HG03139 (cell line): ENCODE measurements around the gene CCDC91.
"Not testable (repeated sequence)": the region's sequence is repeated elsewhere in the genome, so short reads cannot be mapped to it uniquely, and the experiment has no call there.

Experiments
- ATAC-seq: cut with Tn5 transposase; IDR thresholded peaks from one replicate; pipeline ENCODE4 v1.9.1; 2021; ENCODE audit not compliant: unreplicated experiment

The CCDC91 gene

DNA sequence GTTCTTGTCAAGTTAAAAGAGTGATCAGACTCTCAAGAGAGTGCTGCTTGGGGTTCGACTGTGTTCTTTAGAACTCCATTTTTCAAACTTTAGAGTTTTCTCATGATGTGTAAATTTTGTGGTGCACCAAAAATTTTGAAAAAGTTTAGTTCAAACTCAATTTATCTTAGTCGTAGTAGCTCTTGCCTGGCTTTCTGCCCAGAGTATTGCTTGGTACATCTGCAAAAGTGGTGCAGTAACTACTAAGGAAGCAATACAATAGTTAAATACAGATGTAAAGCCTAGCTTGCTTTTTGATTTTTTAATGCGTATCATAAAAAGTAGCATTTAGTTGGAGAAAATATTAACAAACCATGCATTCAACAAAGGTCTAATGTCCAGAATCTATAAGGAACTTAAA is 9.5 kb upstream of the CCDC91 start:
- ATAC-seq: no peak

DNA sequence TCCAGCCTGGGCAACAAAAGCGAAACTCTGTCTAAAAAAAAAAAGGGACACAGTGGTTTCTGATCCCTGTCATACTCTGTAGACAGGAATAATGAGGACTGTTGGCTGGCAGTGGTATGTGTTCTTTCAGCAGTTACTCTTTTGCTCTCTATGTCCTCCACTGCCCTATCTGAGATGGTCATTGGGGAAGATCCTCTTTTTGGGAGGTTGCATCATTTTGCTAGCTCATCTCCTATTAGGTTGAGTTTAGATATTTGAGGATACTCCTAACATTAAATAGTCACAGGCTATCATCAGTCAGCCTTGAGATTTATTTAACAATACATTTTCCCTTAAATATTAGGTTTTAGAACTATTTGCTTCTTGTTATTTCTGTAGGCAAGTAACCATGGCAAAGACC is 5.9 kb upstream of the CCDC91 start:
- no peak for ATAC-seq

DNA sequence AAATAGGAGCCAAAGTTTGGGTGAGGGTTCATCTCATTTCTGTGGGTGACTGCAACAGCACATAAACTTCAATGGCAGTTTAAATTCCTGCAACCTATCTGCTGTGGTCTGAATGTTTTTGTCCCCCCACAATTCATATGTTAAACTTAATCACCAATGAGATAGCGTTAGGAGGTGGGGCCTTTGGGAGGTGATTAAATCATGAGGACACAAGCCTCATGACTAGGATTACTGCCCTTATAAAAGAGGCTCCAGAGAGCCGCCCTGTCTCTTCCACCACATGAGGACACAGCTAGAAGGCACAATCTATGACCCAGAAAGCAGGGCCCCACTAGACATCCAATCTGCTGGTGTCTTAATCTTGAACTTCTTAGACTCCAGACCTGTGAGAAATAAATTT is 3.8 kb upstream of the CCDC91 start:
- ATAC-seq: no peak

DNA sequence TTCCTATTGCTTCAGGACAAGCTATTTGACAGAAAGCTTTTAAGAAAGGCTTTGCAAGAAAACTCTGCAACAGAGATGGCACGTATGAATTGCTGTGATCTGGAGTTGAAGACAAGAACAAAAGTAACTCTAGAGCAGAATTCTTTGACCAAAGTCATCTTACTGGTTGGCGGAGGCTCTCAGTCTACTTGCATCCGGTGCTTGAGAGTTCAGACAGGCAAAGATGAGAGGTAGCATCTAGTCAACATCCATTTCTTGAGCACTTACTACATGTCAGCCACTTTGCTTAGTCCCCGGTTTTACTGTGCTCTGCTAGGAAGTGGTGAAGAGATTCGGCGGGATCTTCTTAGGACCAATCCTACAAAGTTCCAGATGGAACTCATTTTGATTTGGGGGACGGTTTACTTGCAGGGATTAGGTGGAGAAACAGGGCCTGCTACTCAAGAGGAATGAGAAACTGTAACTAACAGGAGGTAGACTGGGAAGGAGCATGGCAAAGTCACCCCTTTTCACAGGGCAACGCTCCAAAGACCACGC is 404 bp upstream of the CCDC91 start:
- ATAC-seq: no peak

DNA sequence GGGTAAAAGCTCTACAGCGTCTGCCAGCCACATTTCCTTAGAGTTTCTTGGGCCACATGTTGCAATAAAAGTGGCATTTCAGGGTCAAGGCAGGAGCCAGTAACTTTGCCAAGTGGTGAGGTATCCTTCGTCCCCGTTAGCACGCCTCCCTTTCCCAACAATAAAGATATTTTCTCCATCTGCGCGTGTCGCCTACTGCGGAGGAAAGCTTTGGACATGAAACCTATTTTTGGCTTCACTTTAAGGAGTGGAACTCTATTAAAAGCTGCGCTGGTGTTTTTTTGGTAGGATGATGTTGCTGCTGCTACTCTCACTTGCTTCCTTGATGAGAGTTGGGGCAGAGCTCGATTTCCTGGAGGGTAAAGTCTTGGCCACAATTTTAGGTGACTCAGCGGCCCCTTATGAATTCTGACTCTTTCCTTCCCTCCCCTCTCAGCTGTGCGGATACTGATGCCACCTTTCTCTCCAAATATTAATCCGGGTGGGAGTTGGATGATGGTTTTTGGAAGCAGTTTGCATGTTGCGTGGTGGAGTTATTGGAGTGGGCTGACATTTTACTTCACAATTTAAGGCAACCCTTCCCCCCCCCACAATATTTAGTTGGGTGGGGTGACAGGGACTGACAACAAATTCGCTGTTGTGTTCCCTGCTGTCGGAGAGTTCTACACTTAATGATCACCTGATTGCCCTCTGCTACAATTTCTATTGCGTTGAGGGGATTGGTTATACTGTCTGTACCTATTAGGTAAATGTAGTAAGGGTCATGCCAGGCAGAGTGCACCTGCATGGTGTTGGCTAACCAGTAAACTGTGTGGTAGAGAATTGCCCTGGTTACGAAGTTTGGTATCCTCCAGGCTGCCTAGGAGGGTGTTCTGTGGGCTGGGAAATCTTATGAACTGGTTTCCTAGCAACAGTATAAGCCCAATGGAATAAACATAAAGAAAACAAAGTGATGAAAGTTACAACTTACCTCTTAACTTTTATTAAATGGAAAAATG is 1.1 kb downstream of the CCDC91 start:
- ATAC-seq: peak; percentile 3

DNA sequence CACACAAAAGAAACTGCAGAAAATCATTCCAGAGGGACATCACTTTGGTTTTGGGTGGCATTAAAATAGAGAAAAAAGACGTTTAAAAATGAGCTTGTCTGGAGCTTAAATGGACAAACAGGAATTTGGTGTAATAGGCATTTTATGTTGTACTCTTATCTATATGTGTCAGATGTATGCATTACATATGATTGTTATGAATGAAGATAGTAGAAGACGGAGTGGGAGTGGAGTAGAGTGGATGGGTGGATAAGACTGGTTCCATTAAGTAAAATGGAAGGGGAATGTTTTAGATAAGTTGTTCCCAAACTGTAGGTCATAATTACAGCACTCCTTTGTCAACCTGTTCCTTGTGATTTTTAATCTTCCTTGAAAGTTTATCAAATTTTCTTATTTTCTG is 1.9 kb downstream of the CCDC91 start:
- no peak for ATAC-seq

DNA sequence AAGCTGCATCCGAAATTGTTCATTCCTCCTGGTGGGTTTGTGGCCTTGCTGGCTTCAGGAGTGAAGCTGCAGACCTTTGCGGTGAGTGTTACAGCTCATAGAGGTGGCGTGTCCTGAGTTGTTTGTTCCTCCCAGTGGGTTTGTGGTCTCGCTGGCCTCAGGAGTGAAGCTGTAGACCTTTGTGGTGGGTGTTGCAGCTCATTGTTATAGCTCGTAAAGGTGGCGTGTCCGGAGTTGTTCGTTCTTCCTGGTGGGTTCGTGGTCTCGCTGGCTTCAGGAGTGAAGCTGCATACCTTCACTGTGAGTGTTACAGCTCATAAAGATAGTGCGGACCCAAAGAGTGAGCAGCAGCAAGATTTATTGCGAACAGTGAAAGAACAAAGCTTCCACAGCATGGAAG is 4.4 kb downstream of the CCDC91 start:
- ATAC-seq: not testable (repeated sequence)

DNA sequence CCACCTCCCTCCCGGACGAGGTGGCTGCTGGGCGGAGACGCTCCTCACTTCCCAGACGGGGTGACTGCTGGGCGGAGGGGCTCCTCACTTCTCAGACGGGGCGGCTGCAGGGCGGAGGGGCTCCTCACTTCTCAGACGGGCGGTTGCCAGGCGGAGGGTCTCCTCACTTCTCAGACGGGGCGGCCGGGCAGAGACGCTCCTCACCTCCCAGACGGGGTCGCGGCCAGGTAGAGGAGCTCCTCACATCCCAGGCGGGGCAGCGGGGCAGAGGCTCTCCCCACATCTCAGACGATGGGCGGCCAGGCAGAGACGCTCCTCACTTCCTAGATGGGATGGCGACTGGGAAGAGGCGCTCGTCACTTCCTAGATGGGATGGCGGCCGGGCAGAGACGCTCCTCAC is 10.9 kb downstream of the CCDC91 start:
- not testable (repeated sequence) for ATAC-seq

DNA sequence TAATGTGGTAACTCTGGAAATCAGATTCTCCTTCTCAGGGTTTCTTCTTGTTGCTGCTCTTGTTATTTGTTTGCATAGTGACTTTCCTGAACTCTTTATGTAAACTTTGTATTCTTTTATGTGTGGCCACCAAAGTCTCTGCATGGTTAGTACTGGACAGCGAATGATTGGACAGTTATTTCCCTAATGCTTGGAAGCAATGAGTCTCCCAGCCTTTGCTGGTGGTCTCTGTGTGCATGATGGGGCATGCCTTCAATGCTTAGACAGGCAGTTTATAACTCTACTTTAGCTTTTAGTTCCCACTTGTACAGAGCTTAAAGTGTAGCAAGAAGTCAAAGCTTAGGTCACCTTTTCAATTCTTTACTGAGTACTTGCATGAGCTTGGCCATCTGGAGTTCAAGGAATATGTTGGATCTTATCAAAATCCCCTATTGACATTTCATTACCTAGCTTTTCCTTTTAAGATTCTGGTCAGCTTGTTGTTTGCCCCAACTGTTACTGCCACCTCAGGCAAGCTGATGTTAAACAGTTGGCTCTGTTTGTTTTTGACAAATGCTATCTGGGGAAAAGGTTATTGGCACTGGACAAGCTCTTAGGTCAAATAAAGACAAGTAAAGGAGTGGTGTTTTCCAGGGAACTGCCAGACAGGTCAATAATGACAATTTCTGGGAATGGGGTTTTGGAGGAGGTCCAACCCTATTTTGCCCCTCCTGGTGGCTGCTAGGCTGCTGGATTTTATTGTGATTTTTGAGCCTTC is 12.3 kb downstream of the CCDC91 start:
- no peak for ATAC-seq

DNA sequence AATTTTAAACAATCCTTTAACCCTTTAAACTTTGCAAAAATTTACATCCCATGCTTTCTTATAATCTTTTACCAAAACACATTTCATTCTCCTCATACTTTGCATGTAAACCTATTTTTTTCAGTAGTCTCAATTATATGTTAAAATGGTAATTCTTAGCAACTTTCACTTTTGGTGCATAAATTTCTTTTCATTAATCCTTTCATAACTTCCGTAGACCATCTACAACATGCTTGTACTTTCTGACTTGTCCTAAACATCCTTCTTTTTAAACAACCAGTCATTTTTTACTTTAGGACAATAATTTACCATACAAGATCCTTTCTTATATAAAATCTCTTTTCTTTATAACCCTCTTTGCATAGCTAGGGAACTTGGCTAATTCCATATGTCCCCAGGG is 19.5 kb downstream of the CCDC91 start:
- ATAC-seq: no peak

DNA sequence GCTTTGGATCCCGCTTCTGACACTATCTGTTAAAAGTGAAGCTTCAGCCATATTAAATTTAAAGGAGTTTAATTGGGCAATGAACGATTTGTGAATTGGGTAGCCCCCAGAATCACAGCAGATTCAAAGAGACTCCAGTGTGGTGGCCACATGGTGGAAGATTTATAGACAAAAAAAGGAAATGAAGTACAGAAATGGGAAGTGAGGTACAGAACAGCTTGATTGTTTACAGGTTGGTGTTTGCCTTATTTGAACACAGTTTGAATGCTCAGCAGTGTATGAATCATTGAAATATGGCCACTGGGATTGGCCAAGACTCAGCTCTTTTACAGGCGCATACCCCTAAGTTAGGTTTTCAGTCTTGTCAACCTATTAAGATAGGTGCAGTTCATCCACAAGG is 21.9 kb downstream of the CCDC91 start:
- no peak for ATAC-seq

DNA sequence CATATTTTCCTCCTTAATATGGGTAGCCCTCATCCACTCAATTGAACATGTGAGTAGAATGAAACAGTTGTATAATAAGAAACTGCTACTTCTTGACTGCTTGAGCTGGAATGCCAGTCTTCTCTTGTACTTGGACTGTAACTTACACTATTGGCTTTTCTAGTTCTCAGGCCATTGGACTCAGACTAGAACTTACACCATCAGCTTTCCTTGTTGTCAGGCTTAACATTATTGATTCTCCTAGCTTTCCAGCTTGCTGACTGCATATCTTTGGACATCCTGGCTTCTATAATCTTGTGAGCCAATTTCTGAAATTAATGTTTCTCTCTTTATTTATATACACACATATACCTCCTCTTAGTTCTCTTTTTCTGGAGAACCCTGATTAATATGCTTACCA is 24.8 kb downstream of the CCDC91 start:
- ATAC-seq: no peak

DNA sequence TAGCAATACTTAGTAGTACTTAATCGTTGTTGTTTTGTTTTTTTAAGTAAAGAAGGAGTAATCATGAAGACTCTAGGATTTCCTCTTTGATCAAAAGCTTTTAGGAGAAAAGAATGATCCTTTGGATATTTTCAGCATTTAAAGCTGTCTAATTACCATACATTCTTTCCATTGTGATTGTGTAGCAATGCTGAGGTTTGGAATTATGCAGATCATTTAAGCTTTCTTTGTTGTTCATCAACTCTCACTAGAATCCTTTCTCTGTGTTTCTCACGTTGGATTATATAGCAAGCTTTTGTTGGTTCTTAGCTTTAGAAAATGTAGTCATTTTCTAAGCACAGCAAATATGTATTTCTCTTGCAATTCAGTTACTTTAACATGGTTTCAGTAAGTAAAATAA is 25.8 kb downstream of the CCDC91 start:
- no peak for ATAC-seq

DNA sequence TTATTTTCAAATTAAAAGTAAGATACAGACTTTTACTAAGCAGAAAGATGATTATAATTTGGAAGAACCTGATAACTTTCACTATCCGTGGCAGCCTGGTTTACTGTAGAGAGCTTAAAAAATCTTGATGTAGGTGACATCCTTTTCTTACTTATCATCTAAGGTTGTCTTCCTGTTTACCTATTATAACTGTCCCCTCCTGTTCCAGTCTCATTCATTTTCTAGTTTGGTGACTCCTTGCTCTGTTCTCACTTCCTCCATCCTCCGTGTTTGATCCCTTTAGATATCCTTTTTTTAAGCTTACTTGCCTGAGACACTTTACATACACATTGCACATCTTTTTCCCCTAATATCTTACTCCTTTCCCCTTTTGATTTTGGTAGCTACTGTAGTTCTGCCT is 27.5 kb downstream of the CCDC91 start:
- ATAC-seq: no peak

DNA sequence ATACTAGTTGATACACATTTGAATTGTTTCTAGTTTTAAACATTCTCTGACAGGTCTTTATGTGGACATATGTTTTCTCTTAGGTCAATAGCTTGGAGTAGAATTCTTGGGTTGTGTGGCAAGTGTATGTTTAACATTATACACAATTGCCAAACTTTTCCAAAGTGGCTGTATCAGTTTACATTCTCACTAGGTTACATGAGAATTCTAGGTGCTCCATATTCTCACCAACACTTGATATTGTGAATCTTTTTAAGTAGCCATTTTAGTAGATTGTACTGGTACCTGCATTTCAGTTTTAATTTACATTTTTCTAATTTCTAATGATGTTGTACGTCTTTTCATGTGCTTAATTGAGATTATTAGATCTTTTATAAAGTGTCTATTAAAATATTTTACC is 28.6 kb downstream of the CCDC91 start:
- ATAC-seq: no peak

DNA sequence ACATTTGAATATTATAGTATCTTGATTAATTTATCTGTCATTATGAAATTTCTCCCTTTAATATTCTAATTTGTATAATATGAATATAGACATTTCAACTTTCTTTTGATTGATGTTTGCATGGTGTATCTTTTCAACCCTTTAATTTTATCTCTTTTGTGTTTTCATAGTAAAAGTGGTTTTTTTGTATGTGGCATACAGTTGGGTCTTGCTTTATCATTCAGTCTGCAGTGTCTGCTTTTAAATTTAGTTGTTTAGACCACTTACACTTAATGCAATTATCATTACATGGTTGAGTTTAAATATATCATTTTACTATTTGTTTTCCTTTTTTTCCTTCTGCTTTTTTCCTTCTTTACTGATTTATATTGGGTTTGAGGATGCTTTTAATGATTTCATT is 29.6 kb downstream of the CCDC91 start:
- no peak for ATAC-seq

DNA sequence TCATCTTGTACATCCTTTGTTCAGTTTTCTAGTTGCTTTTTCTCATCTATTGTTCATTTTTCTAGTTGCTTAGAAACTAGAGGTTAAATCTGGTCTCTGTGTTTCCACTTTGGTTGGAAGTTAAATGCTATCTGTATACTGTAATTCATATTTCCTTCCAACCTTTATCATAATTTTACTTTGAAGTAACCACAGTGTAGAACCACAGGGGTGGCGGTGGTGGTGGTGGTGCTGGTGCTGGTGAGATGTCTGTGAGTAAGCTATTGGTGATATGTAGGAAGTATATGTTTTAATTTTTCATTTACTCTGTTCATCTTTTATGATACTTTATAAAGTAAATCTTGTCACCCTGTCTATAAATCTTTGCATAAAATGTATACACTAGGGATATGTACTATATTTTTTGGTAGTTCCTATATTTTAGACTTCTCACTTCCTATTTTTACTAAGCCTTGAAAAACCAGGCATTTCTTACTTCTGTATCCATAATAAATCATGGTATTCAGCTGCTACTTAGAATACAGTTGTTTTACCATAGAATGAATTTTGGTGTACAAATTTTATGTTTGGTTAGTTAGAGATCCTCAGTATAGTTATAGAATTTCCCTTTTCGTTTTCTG is 31.9 kb downstream of the CCDC91 start:
- no peak for ATAC-seq

DNA sequence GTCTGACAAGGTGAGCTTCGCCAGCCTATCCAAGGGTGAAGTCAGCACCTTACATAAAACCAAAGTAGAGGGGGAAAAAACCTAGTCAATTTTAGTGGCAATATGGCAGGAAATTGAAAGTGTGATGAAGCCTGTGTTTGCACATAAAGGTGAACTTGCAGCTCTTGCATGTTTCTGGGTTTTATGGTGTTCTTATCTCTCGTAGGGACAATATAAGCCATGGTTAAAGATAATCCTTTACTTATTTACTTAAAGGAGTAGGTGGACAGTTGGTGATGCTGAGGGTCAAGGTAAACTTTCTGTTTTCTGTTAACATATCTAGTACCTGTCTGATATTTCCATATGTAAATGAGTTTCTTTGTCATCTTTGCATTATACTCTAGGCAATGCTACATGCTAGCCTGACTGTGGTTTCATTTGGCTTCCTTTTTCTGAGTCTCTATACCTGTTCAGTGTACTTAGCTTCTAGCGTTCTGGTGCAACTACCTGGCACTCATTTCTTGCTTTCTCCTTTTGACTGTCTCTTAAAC is 32.8 kb downstream of the CCDC91 start:
- peak; percentile 92 for ATAC-seq

DNA sequence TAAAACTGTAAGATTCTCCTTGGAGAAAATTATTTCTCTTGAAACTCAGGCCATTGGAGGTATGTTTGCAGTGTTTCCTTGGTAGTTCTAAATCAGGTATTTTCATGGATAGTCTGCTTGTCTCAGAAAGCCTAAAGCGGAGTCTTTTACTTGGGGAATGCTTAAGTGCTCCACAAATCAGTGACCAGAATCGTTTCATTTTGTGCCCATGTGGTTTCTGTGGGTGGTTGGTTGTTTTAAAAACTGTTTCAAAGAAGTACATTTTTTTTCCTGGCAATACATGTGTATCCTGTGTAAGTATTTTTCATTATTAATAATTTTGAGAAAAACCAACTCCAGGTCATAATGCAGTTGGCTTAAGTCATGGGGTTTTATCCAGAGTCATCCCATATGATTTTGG is 33.6 kb downstream of the CCDC91 start:
- ATAC-seq: no peak

DNA sequence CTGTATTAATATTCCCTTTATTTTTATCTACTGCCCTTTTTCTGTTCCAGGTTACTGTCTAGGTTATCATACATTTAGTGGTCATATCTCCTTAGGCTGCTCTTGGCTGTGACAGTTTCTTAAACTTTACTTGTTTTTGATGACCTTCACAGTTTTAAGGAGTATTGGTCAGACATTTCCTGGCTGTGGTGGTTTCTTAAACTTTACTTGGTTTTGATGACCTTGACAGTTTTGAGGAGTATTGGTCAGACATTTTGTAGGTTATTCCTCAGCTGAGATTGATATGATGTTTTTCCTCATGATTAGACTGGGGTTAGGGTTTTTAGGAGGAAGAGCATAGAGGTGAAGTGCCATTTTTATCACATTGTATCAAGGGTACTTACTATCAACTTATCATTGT is 36.4 kb downstream of the CCDC91 start:
- ATAC-seq: no peak

DNA sequence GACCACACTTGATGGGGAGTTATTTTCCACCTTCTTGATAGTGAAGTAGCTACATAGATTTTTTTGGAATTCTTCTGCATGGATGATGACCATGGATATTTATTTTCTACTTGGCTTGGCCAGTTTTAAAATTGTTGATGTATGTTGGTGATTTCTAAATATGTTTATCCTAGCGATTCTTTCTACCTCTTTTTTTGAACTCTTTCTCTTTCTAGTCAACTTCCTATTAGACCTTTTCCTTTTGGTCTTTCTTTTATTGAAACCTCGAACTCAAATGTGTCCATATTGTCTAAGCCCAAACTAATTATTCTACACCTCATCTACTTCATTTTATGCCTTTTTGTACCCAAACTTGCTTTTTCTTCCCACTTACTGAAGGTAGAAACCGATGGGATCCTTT is 37.0 kb downstream of the CCDC91 start:
- no peak for ATAC-seq
